HUES48 (cell line): Measurements from ENCODE around the gene COL4A2.

Source experiments
- H3K27ac ChIP-seq: one replicate; pipeline ENCODE4 v1.7.0; 2013; ENCODE audit warnings: low read depth, low read length, inconsistent platforms
- H3K27me3 ChIP-seq: 2 replicates; pipeline ENCODE4 v1.6.1; 2013; ENCODE audit warnings: mild to moderate bottlenecking, low read length; ENCODE audit not compliant: control insufficient read depth, insufficient read depth
- H3K36me3 ChIP-seq: 2 replicates; pipeline ENCODE4 v1.6.1; 2013; ENCODE audit warnings: low read length; ENCODE audit not compliant: control insufficient read depth, insufficient read depth
- H3K4me1 ChIP-seq: 2 replicates; pipeline ENCODE4 v1.6.1; 2013; ENCODE audit warnings: mild to moderate bottlenecking, low read length; ENCODE audit not compliant: control insufficient read depth, insufficient read depth
- H3K4me3 ChIP-seq: 2 replicates; pipeline ENCODE4 v1.5.1; 2013; ENCODE audit warnings: mild to moderate bottlenecking, low read depth, low read length
- H3K9ac ChIP-seq: 2 replicates; pipeline ENCODE4 v1.6.1; 2013; ENCODE audit warnings: mild to moderate bottlenecking, low read depth, low read length, moderate library complexity
- H3K9me3 ChIP-seq: 2 replicates; pipeline ENCODE4 v1.6.1; 2013; ENCODE audit warnings: low read length; ENCODE audit not compliant: control insufficient read depth, insufficient read depth

The COL4A2 gene

DNA sequence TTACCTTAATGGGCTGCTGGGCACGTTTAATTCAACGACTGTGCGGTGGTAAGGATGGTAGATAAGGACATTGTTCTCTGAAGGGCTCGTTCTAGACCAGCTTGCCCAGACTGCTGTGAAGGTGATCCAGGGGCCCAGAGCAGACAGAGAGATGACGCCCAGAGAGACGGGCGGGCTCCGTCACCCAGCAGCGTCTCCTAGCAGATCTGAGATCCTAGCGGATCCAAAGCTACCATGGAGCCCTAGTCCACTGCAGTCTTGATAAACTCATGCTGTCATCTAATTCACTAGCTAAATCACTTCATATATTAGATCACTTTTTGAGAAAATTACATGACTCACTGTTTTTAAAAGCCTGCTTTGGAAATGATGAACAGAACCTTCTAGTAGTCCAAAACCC, 21.5 kb downstream of the COL4A2 start:
- no peak overlapping the region for H3K9ac ChIP-seq
- H3K27me3 ChIP-seq, result no peaks in the 10 kb centered on the region
- no peaks in the 10 kb centered on the region for H3K36me3 ChIP-seq
- no peak overlapping the region for H3K4me3 ChIP-seq
- H3K9me3 ChIP-seq, result no peaks in the 10 kb centered on the region
- H3K4me1 ChIP-seq, result peaks cover 34% of the 10 kb centered on the region
- no peak overlapping the region for H3K27ac ChIP-seq

GRCh38 chr13:110329258-110329657, 22.2 kb downstream of the COL4A2 start:
- Histone ChIP-seq H3K4me3 (no peak overlapping the region), H3K27ac (no peak overlapping the region)

GRCh38 chr13:110329798-110330461, 22.8 kb downstream of the COL4A2 start:
- no peaks in the 10 kb centered on the region for H3K27me3 ChIP-seq
- no peak overlapping the region for H3K4me3 ChIP-seq
- H3K36me3 ChIP-seq, result no peaks in the 10 kb centered on the region
- H3K27ac ChIP-seq, result no peak overlapping the region
- H3K4me1 ChIP-seq, result peaks cover 32% of the 10 kb centered on the region
- no peaks in the 10 kb centered on the region for H3K9me3 ChIP-seq
- no peak overlapping the region for H3K9ac ChIP-seq

More at GRCh38 chr13:110329258-110329657, 22.2 kb downstream of the COL4A2 start:
- Histone ChIP-seq H3K27me3 (no peaks in the 10 kb centered on the region), H3K9me3 (no peaks in the 10 kb centered on the region), H3K4me1 (peaks cover 32% of the 10 kb centered on the region), H3K9ac (no peak overlapping the region), H3K36me3 (no peaks in the 10 kb centered on the region)

- H3K9me3 ChIP-seq, result no peaks in the 10 kb centered on the region
- peaks cover 32% of the 10 kb centered on the region for H3K4me1 ChIP-seq
- no peak overlapping the region for H3K4me3 ChIP-seq
- no peaks in the 10 kb centered on the region for H3K36me3 ChIP-seq
- H3K27ac ChIP-seq, result no peak overlapping the region
- H3K9ac ChIP-seq, result no peak overlapping the region
- no peaks in the 10 kb centered on the region for H3K27me3 ChIP-seq
Measured at GRCh38 chr13:110330491-110331011, 23.5 kb downstream of the COL4A2 start.

GRCh38 chr13:110331362-110331761, 24.3 kb downstream of the COL4A2 start:
- Histone ChIP-seq H3K27ac (no peak overlapping the region), H3K4me1 (peaks cover 30% of the 10 kb centered on the region), H3K36me3 (no peaks in the 10 kb centered on the region), H3K4me3 (no peak overlapping the region), H3K9ac (no peak overlapping the region), H3K27me3 (no peaks in the 10 kb centered on the region), H3K9me3 (no peaks in the 10 kb centered on the region)

DNA sequence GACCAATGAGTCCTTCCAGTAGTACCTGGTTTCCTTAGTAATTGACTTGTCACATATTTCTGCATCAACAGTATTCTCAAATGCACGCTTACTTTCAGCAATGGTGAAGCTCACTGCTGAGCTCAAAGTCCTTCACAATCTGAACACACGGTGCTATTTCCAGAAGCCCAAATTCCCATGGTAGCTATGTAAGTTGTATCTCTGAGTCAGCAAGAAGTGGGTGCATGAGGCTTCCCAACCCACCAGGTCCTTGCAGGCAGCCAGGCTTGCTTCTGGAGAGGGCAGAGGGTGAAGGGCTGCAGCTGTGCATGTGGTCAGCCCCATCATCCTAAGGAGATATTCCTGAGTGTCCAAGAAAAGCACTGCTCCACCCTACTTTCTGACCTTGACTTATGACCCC, 25.7 kb downstream of the COL4A2 start:
- Histone ChIP-seq H3K4me3 (no peak overlapping the region), H3K9me3 (no peaks in the 10 kb centered on the region), H3K27ac (no peak overlapping the region), H3K9ac (no peak overlapping the region), H3K36me3 (no peaks in the 10 kb centered on the region), H3K4me1 (peaks cover 16% of the 10 kb centered on the region), H3K27me3 (no peaks in the 10 kb centered on the region)

- Histone ChIP-seq H3K4me3 (no peak overlapping the region), H3K4me1 (peaks cover 20% of the 10 kb centered on the region; the same call in 1 of the 2 replicates), H3K27me3 (no peaks in the 10 kb centered on the region), H3K9me3 (no peaks in the 10 kb centered on the region), H3K9ac (no peak overlapping the region), H3K27ac (no peak overlapping the region), H3K36me3 (no peaks in the 10 kb centered on the region)
Measured at GRCh38 chr13:110333837-110334236, 26.8 kb downstream of the COL4A2 start.

- no peaks in the 10 kb centered on the region for H3K36me3 ChIP-seq
- H3K9ac ChIP-seq, result no peak overlapping the region
- no peak overlapping the region for H3K27ac ChIP-seq
- no peak overlapping the region for H3K4me3 ChIP-seq
- H3K4me1 ChIP-seq, result peaks cover 21% of the 10 kb centered on the region; the same call in 1 of the 2 replicates
- H3K27me3 ChIP-seq, result no peaks in the 10 kb centered on the region
- H3K9me3 ChIP-seq, result no peaks in the 10 kb centered on the region
Measured at GRCh38 chr13:110334256-110334655, 27.2 kb downstream of the COL4A2 start.

DNA sequence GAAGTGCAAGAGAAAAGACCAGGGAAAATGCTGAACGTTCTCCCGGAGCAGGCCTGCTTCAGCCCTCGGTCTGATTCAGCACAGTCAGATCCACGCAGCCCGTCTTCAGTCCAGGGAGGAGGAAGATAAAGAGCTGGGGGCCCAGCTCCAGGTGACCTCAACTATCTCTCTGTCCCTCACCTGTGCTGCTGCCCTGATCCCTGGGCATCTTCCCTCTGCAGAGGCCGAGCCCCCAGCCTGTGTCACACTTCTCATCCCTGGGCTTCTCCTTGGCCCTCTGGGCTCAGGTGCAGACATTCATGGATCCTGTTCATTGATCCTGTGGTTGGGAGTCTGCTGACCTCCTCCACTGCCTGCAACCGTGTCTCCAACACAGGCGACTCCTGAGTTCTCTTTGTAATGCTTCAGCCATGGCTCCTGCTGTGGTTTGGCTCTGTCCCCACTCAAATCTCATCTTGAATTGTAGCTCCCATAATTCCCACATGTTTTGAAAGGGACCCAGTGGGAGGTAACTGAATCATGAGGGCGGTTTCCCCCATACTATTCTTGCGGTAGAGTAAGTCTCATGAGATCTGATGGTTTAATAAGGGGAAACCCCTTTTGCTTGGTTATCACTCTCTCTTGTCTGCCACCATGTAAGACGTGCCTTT, 27.9 kb downstream of the COL4A2 start:
- Histone ChIP-seq H3K9ac (no peak overlapping the region), H3K4me1 (peaks cover 17% of the 10 kb centered on the region; the same call in 1 of the 2 replicates), H3K27me3 (no peaks in the 10 kb centered on the region)

GRCh38 chr13:110336108-110336507, 29.0 kb downstream of the COL4A2 start:
- Histone ChIP-seq H3K36me3 (no peaks in the 10 kb centered on the region), H3K27me3 (no peaks in the 10 kb centered on the region), H3K4me3 (no peak overlapping the region)

More for the DNA sequence above, 27.9 kb downstream of the COL4A2 start:
- H3K27ac ChIP-seq, result no peak overlapping the region
- H3K36me3 ChIP-seq, result no peaks in the 10 kb centered on the region
- H3K9me3 ChIP-seq, result no peaks in the 10 kb centered on the region
- H3K4me3 ChIP-seq, result no peak overlapping the region

GRCh38 chr13:110336681-110337080, 29.6 kb downstream of the COL4A2 start:
- Histone ChIP-seq H3K36me3 (no peaks in the 10 kb centered on the region), H3K9ac (no peak overlapping the region), H3K9me3 (no peaks in the 10 kb centered on the region), H3K27ac (no peak overlapping the region), H3K27me3 (no peaks in the 10 kb centered on the region), H3K4me3 (no peak overlapping the region), H3K4me1 (peaks cover 13% of the 10 kb centered on the region)

More at GRCh38 chr13:110336108-110336507, 29.0 kb downstream of the COL4A2 start:
- no peaks in the 10 kb centered on the region for H3K9me3 ChIP-seq
- H3K27ac ChIP-seq, result no peak overlapping the region
- H3K9ac ChIP-seq, result no peak overlapping the region
- H3K4me1 ChIP-seq, result peaks cover 10% of the 10 kb centered on the region
